ENCODE measurements around the gene PFN4. TPM values are rescaled to one million over a fixed set of nuclear protein-coding genes. Genes with fewer than 3 reads are reported as not detected.

PFN4 gene
- total and polyA plus RNA-seq, 9 of the 15 experiments (the other 6 are each of a cell fraction or from before 2014, with no cell fraction given) = 0.07 to 0.54 (median 0.31) TPM; not detected in 2

- no TSS peak for BruUV-seq (replicated peaks)
- CTCF ChIA-PET (ENCODE audit: low intra/inter-chr PET ratio) = no interaction called here
- Histone ChIP-seq H3K9ac (ENCODE audit: insufficient read depth in 1 of 2, low read depth in 2 of 2, low read length in 2 of 2) (no peak overlapping the region), H3K27me3 (ENCODE audit: control insufficient read depth in 2 of 2, insufficient read depth in 2 of 2, low read length in 2 of 2) (no peaks in the 10 kb centered on the region), H2AFZ (ENCODE audit: low read depth, low read length) (no peak overlapping the region), H3K4me2 (ENCODE audit: insufficient read depth, low read length) (no peak overlapping the region), H4K20me1 (replicated peaks; ENCODE audit: control insufficient read depth, insufficient read depth, low read length) (no peaks in the 10 kb centered on the region), H3K27ac (ENCODE audit: extremely low read depth, low read depth, low read length) (no peak overlapping the region), H3K4me3 (no peak overlapping the region), H3K36me3 (ENCODE audit: control insufficient read depth, insufficient read depth, low read length) (no peaks in the 10 kb centered on the region), H3K9me3 (replicated peaks; ENCODE audit: control insufficient read depth, insufficient read depth, low read depth, low read length) (0 out of 2 replicates have a peak, but pooled peaks cover 3% of the 10 kb centered on the region), H3K9me1 (ENCODE audit: control insufficient read depth, insufficient read depth, low read length) (no peaks in the 10 kb centered on the region), H3K4me1 (replicated peaks in 1 of 2; ENCODE audit: control insufficient read depth in 2 of 2, insufficient read depth in 2 of 2, low read length in 2 of 2) (peaks cover 1 to 3% of the 10 kb centered on the region in 2 experiments; a peak in 3 of 5 replicates), H3K79me2 (ENCODE audit: control insufficient read depth, insufficient read depth, low read length) (no peaks in the 10 kb centered on the region)
- POLR2A ChIA-PET = interaction anchor here (1.6 kb wide), 2 partner anchors 10 to 41 kb away, joined by 3 to 4 read pairs; partner anchors contain the start of gene SF3B6
- 0% methylated on average over 1 of the region's 1 CpG for WGBS (ENCODE audit: insufficient coverage, low coverage, missing lambda C conversion rate)
- intact Hi-C loops (cut with micrococcal nuclease) = no loop called here
- in situ Hi-C loops (cut with MboI) = no loop called here
- no peak for DNase-seq (ENCODE audit: extremely low read depth in 1 of 4, low spot score in 3 of 4)
- ATAC-seq = no peak
- FAIRE-seq = no peak
- TF ChIP-seq ZNF639 (CRISPR knock-in tag; conservative IDR thresholded peaks at IDR 0.05 in 1 of 2, IDR thresholded peaks at IDR 0.05 in 1 of 2) (no peak), TCFL5 (CRISPR knock-in tag; conservative IDR thresholded peaks at IDR 0.05) (no peak), EGR1 (conservative IDR thresholded peaks at IDR 0.05) (no peak), ZNF436 (CRISPR knock-in tag; IDR thresholded peaks at IDR 0.05) (no peak), THAP12 (CRISPR knock-in tag; IDR thresholded peaks at IDR 0.05) (no peak), ZBTB1 (CRISPR knock-in tag; IDR thresholded peaks at IDR 0.05; ENCODE audit: borderline replicate concordance, low read depth) (no peak), MED1 (CRISPR knock-in tag; IDR thresholded peaks at IDR 0.05; ENCODE audit: borderline replicate concordance) (no peak), NONO (IDR thresholded peaks at IDR 0.05; ENCODE audit: low read depth in 2 of 2, low read length in 1 of 2) (no peak), ARHGAP35 (IDR thresholded peaks at IDR 0.05; ENCODE audit: partially characterized antibody) (no peak), KAT7 (CRISPR knock-in tag; IDR thresholded peaks at IDR 0.05; ENCODE audit: borderline replicate concordance) (no peak), RB1 (IDR thresholded peaks at IDR 0.05; ENCODE audit: low read depth) (no peak), PHB (CRISPR knock-in tag; IDR thresholded peaks at IDR 0.05) (no peak), ZNF551 (CRISPR knock-in tag; IDR thresholded peaks at IDR 0.05) (no peak), ZNF232 (CRISPR knock-in tag; IDR thresholded peaks at IDR 0.05) (no peak), BACH1 (tag; IDR thresholded peaks at IDR 0.05) (no peak), ESRRA (IDR thresholded peaks at IDR 0.05; ENCODE audit: borderline replicate concordance, low read depth) (no peak)
- TF ChIP-seq, protein P1, sequence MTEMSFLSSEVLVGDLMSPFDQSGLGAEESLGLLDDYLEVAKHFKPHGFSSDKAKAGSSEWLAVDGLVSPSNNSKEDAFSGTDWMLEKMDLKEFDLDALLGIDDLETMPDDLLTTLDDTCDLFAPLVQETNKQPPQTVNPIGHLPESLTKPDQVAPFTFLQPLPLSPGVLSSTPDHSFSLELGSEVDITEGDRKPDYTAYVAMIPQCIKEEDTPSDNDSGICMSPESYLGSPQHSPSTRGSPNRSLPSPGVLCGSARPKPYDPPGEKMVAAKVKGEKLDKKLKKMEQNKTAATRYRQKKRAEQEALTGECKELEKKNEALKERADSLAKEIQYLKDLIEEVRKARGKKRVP (CRISPR knock-in tag; IDR thresholded peaks at IDR 0.05) = no peak
- TF ChIP-seq, protein P2, sequence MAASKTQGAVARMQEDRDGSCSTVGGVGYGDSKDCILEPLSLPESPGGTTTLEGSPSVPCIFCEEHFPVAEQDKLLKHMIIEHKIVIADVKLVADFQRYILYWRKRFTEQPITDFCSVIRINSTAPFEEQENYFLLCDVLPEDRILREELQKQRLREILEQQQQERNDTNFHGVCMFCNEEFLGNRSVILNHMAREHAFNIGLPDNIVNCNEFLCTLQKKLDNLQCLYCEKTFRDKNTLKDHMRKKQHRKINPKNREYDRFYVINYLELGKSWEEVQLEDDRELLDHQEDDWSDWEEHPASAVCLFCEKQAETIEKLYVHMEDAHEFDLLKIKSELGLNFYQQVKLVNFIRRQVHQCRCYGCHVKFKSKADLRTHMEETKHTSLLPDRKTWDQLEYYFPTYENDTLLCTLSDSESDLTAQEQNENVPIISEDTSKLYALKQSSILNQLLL (CRISPR knock-in tag; IDR thresholded peaks at IDR 0.05; ENCODE audit: borderline replicate concordance) = no peak
Observed at GRCh38 chr2:24117902-24118301, 5.2 kb downstream of the PFN4 start.
